SKM-1 (cell line): Measurements from ENCODE around the gene BTBD19.
"Not testable (repeated sequence)": the region's sequence is repeated elsewhere in the genome, so short reads cannot be mapped to it uniquely, and the experiment has no call there.

ENCODE experiments used
- DNase-seq: peaks from one replicate; lab custom pipeline; 2025; ENCODE audit not compliant: unreplicated experiment; lab: John Stamatoyannopoulos, UW

The BTBD19 gene

DNA sequence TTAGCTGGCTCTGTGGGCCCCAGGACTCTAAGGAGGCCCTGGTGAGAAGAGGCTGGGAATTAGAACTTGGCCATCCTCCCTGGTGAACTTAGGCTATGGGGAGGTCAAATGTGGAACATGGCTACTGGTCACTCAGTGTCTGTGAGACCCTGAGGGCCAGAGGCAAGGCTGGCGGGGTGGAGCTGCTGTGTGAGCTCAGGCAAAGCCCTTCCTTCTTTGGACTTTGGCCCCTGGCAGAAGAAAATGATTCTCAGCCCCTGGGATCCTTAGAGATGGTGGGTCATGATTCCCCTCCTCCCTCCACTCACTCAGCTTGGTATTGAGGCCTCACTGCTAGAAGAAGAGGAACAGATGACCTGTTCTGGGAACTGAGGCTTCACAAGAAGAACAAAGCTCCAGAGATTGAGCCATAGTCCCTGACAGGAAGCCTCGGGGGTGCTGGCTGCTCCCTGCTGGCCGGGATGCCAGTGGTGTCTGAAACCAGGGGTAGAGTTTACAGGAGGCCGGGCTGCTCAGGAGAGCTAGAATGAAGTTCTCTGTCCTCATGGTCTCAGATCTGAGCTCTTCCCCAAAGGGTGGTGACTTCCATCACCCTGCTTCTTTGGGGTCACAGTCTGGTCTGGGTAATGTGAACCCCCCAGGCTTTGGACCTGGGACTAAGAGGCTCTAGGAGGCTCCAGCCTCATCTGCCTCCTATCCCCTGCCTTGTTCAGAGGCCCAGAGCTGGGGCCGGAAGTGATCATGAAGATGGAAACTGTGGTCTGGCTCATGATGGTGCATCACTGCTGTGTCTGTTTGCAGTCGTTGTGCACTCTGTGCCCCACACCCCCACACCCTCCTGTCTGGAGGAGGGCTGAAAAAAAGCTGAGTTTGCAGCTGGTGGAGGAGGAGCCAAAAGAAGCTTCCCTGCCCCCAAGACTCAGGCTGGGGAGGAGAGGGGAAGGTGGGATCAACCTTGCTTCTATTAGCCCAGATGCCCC, 905 bp downstream of the BTBD19 start:
- DNase-seq: peak; percentile 66

DNA sequence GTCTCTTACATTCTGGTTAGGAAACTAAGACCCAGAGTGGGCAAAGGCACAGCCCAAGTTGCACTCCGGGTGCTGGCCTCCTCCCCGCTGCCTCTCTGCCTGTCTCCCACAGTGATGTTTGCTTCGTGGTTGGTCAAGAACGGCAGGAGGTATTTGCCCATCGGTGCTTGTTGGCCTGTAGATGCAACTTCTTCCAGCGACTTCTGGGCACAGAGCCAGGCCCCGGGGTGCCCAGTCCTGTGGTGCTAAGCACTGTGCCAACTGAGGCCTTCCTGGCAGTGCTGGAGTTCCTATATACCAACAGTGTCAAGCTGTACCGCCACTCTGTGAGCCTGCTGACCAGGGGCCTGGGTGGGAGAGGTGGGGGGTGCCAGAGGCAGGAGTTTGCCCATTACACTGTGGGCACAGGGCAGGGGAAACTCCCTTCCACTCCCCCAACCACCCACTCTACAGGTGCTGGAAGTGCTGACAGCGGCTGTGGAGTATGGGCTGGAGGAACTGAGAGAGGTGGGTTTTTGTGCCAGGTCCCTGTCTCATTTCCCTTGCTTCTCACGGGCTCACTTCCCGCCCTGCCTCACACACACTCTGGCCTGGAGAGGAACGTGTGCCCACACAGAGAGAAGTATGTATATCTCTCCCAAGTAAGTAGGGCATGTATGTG, 1.9 kb downstream of the BTBD19 start:
- DNase-seq: no peak

DNA sequence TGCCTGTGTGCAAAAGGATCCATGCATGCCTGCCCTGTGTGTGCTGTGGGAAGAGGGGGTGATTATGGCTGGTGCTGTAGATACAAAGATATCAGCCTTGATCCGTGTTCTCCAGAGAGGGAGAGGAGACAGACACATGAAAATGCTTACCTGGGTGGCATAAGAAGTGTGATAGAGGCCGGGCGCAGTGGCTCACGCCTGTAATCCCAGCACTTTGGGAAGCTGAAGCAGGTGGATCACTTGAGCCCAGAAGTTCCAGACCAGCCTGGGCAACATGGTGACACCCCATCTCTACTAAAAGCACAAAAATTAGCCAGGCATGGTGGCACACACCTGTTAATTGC, 2.4 kb downstream of the BTBD19 start:
- not testable (repeated sequence) for DNase-seq

DNA sequence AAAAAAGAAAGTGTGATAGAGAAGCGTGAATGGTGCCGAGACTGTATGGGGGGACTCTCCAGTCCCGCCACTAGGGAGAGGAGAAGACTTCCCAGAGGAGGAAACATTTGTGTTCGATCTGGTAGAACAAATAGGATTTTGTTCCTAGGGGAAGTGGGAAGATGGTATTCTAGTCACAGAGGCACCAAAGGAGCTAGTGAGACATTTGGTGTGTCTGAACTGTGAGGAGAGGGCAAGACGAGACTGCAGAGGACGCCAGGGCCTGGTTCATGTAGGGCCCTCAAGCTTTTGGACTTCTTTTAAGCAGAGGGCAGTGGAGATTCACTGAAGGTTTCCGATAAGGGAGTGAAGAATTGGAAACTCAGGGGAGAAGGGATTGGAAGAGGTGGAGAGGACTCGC, 2.9 kb downstream of the BTBD19 start:
- DNase-seq: no peak

DNA sequence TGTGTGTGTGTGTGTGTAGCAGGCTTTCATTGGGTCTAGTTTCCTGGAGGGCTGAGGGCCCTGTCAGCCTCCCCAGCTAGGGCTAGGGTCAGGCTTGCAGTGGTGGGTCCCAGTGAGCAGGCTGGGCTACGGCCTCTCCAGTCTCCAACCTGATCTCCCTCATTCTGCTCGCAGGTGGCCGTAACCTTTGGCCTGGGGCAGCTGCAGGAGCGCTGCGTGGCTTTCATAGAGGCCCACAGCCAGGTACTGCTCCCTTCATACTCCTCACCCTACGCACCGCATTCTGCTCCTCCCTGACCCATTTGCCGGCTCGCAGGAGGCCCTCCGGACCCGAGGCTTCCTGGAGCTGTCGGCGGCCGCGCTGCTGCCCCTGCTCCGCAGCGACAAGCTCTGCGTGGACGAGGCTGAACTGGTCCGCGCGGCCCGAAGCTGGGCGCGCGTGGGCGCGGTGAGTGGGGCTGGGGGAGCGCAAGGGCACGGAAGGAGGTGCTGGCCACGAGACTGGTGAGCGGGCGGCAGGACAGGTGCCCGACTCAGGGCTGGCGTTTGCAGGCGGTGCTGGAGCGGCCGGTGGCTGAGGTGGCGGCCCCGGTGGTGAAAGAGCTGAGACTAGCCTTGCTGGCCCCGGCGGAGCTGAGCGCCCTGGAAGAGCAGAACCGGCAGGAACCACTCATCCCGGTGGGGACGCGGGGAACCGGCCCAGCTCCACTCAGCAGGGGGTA, 4.7 kb downstream of the BTBD19 start:
- no peak for DNase-seq

DNA sequence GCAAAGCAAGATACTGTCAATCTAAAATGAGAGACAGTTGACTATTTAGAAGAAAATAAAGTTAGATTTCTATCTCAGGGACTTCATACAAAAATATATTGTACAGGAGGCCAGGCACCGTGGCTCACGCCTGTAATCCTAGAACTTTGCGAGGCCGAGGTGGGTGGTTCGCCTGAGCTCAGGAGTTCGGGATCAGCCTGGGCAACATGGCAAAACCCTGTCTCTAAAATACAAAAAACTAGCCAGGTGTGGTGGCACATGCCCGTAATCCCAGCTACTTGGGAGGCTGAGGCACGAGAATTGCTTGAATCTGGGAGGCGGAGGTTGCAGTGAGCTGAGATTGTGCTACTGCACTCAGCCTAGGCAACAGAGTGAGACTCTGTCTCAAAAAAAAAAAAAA, 7.6 kb downstream of the BTBD19 start:
- not testable (repeated sequence) for DNase-seq

DNA sequence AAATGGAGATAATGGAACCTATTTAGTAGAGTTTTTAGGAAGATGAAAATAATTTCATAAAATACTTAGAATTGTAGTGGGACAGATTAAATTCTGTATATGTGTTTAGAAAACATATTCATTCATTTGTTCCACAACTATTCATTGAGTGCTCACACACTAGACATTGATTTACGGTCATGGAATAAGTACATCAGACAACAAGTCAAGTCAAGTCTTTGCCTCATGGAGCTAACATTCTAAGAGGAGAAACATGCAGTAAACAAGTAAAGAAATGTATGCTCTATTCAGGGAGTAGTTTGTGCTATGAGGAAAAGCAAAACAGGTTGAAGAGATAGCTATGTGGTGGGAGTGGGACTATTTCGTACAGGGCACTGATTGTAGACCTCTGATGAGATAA, 9.0 kb downstream of the BTBD19 start:
- no peak for DNase-seq

DNA sequence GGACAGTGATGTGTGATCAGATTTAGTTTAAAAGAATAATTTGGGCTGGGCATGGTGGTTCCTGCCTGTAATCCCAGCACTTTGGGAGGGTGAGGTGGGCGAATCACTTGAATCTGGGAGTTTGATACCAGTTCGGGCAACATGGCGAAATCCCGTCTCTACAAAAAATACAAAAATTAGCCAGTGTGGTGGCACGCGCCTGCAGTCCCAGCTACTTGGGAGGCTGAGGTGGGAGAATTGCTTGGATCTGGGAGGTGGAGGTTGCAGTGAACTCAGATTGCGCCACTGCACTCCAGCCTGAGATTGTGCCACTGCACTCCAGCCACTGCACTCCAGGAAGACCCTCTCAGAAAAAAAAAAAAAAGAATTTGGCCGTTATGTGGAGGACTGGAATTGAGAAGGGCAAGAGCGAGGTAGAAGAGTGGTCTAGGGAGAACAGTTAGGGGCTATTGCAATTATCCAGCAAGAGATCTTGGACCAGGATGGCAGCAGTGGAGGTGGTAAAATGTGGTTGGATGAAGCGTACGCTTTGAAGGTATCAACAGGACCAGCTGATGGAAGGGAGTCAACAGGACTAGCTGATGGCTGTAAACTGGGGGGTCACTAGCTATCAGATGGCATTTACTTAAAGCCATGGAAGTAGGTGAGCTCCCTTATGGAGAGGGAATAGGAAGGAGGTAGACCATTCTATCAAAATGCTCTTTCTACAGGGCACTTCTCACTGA, 9.6 kb downstream of the BTBD19 start:
- DNase-seq: no peak

DNA sequence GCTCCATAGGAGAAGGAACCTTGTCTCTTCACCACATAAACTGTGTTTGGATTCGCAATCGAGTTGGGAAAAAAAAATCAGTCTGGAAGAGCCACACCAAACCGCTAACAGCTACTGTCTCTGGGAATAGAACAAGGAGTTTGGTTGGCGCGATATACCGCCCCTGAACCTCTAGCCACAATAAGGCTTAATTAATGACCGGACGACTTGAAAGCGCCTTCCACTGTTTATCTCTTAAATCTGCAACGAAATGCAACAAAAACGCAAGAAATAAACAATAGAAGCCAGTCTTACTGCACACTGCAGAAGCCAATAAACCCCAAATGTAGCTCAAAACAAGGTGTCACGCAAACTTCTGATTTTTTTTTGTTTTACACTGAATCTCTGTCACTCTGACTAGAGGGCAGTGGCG, 10.9 kb downstream of the BTBD19 start:
- DNase-seq: no peak

DNA sequence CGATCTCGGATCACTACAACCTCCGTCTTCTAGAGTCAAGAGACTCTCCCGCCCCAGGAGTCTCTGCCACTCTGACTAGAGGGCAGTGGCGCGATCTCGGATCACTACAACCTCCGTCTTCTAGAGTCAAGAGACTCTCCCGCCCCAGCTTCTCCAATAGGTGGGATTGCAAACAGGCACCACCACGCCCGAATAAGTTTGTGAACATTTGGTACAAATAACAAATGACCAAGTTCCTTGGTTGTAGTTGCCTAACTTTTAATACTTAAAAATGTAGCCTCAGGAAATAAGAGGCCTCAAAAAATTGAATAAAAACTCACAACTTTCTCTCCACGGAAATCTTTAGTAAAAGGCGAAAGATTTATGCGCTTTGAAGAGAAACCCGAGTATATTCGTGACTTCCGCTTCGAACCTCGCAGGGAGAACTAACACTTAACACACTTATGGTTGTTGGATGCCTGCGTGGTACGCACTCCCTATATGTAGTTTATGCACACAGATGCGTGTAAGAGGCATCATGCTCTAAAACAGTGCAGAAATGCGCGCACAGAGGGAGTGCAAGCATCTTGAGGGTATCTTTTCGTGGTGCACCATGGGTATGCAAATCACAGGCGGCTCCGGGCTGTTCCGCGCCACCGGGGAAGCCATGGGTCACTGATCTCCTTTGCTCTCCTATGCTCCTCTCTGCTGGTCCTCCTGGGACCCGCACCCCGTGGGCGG, 11.4 kb downstream of the BTBD19 start:
- DNase-seq: peak; percentile 94

DNA sequence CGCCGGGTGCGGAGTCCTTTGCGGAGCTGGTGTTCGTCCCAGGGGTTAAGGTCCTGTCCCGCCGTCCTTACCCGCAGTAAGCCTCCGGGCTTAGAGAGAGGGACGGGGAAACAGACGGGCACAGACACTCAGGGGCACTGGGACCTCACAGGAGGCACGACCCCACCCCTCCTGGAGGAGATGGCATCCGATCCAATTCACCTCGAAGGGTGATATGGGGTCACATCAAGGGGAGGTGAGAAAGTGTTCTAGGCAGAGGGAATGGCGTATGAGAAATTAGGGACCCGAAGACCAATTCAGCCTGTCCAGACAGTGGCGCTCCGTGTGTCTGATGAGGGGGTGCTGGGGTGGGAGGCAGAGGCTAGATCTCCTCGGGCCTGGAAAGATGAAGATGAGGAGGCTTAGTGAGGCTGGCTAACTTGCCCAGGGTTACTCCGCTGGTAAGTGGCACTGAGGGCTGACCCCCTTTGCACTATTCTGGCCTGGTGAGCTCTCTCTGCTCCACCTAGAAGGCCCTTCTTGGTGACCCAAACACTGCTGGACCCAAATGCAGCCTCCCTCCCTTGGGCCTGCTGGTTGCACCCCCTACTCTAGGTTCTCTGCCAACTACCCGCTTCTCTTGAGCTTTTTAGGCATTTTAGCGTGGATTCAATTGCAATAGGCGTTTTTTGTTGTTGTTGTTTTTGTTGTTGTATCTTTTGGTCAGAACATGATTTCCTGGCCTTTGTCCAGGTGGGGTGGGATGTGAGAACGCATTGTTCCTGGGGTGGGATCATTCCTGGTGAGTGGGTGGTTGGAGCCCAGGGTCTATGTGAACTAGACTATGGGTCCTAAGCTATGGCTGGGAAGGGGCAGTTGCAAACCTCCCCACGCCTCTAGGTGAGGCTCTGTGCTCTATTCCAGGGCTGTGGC, 12.3 kb downstream of the BTBD19 start:
- no peak for DNase-seq

DNA sequence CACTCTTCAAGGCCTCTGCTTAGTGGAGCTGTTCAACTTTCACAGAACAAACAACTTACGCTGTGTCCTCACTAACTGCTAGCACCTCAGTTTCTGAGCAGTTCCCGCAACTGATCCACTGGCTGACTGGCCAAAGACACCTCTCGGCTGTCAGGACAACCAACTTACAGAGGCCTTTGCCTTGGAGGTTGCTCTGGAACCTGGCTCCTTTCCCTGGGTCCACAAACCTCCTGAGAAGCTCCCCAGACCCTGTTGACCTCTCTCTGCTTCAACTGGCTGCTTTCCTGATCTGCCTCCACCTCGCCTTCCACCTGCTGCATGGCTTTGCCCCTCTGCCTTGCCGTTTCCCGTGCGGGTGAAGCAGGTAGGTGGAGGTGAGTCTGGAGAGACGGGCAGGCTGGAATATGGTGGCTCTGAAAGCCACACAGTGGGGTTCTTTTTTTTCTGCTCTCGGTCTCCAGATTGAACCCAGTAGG, 13.0 kb downstream of the BTBD19 start:
- DNase-seq: no peak

DNA sequence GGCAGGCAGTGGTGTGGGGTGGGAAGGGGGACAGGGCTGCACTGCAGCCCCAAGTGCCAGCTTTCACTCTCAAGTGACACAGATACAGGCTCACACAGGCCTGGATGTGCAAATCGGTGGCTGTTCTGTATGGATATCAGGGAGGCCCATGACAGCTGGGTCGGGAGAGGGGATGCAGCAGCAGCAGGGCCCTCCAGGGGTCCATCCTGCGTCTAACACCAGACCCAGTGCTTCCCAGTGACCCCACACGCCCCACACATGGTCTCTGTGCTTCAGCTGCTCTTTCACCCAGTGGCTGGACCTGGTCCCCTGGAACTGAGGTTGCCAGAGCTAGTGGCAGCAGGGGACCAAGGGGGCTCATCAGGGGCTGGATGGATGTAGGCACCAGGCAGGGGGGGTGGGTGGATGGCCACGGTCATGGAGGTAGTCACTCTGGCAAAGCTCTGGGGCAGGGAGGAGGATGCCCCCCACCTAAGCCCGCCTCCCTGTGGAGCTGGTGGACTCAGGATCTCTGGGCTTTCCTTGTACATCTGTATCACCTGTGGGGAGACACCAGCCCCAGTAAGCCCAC, 13.9 kb downstream of the BTBD19 start:
- DNase-seq: no peak

DNA sequence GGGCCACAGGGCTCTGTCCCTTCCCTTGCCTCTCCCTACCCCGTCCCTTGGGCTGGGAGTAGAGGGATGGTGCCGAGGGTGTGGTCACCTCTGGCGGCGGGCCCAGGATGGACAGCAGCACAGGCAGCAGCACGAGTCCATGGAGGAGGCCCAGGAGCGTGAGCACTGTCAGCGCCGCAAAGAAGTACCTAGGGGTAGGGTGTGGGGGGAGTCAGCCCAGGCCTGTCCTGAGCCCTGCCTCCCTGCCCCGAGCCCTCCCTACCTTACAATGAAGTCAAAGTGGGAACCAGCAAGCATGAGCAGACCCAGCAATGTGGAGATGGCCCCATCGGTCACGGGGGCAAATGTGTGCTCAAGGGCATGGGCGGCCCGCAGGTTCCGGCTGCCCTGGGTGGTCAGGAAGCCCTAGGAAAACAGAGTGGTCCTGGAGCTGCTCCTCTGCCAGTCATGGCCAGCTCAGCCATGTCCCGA, 14.7 kb downstream of the BTBD19 start:
- no peak for DNase-seq

DNA sequence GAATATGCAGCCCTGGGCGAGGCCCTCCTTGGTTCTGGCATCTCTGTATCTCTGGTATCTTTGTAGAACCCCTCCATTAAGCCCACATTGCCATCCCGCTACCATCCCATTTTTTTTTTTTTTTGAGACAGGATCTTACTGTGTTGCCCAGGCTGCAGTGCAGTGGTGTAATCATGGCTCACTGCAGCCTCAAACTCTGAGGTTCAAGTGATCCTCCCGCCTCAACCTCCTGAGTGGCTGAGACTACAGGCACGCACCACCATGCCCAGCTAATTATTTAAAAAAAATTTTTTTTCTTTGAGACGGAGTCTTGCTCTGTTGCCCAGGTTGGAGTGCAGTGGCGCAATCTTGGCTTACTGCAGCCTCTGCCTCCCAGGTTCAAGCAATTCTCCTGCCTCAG, 16.1 kb downstream of the BTBD19 start:
- DNase-seq: not testable (repeated sequence)

DNA sequence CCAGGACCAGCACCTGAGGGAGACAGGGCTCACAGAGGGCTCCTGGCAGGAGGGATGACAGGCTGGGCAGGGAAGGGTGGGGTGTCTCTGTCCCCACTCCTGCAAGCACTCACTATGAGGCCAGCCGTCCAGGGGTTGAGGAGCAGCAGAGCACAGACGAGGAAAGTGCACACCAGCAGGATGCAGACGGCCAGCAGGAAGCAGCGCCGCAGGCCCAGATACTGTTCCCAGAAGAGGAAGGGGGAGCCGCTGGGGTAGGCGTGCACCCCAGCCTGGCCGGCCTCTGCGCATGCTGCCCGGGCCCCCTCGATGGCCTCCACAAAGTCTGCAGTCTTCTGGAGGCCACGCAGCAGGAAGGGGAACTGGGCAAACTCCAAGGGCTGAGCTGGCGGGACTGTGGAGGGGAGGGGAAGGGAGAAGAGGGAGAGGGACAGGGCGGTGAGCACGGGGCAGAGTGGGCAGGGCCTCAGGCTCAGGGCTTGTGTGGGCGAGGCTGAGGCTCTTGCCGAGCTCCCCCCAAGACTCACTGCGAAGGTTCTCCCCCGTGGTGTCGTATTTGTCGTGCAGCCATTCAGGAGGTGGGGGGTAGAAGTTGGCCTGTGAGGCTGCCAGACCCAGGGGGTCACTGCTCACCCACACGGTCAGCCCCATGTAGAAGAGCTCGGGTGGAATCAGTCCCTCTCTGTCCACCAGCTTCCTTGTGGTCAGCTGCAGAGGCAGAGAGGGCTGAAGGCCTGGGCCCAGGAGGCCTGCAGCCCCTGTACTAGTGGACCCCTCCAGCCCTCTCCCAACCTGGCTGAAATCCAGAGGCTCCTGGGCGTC, 18.3 kb downstream of the BTBD19 start:
- peak; percentile 32 for DNase-seq

DNA sequence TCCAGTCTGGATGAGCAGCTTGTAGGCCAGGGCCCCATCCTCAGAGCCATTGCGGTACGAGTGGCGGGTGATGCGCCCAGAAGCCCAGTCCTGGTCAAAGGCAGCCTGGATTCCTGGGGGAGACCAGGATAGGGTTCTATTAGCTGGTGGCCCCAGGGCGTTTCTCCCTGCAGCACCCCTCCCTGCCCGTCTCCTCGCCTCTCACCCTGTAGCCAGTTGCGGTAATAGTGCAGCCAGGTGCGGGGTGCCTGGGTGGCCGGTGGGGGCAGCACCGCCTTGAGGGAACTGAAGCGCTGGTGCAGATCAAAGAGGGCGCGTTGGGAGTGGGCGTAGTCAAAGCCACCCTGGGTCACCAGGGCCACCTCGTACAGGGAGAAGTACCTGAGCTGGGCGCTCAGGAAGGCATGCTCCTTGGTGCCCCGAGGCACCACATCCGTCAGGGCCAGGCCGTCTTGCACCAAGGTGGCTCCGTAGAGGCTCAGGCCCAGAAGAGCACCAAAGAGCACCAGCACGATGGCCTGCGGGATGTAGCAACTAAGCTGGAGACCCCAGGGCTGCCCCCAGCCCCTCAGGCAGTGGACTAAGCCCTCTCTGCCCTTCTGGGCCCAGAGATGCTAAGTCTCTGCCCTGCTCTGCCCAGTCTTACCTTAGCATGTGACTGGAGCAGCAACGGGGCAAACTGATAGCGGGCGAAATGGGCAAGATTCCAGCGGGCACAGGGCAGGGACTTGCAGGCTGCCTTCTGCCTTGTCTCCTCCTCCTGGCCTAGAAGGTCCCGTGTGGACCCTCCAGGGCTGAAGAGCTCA, 19.1 kb downstream of the BTBD19 start:
- DNase-seq: no peak
